ENCODE results near the gene ST6GALNAC2.

DNA sequence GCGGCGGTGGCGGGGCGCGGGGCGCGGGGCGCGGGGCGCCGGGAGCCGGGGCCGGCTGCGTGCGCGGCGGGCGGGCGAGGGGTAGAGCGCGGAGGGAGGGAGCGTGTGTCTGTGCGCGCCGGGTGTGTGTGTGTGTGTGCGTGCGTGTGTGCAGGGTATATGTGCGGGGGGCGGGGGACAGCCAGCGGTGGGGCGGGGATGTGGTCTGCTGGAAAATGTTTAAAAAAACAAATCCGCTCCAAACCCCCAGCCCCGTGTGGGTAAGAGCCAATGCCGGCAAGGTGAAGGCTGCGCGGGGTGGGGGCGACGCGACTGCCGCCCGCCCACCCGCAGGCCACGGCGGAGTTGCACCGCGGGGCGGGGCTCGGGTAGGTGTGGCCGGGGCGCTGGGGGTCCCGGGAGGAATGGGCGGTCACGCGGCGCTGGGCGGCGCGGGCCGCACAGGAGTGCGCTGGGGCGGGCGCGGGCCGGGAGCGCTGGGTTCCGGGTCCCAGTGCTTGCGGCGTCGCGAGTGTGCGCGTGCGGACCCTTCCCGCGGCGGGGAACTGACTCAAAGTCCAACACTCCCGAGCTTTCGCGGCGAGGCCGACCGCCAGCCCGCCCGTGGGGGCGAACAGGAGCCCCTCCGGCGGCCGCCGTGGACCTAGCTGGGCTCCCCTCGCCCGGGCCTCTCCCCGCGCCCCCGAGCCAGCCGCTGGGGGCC lies 47.9 kb downstream of the ST6GALNAC2 start, which contains the start of gene CYGB:
- TF ChIP-seq, protein P1, sequence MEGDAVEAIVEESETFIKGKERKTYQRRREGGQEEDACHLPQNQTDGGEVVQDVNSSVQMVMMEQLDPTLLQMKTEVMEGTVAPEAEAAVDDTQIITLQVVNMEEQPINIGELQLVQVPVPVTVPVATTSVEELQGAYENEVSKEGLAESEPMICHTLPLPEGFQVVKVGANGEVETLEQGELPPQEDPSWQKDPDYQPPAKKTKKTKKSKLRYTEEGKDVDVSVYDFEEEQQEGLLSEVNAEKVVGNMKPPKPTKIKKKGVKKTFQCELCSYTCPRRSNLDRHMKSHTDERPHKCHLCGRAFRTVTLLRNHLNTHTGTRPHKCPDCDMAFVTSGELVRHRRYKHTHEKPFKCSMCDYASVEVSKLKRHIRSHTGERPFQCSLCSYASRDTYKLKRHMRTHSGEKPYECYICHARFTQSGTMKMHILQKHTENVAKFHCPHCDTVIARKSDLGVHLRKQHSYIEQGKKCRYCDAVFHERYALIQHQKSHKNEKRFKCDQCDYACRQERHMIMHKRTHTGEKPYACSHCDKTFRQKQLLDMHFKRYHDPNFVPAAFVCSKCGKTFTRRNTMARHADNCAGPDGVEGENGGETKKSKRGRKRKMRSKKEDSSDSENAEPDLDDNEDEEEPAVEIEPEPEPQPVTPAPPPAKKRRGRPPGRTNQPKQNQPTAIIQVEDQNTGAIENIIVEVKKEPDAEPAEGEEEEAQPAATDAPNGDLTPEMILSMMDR (IDR thresholded peaks at IDR 0.05), result no peak
- TF ChIP-seq POLR2A (IDR thresholded peaks at IDR 0.05), result no peak
- no peak for TF ChIP-seq POLR2AphosphoS5 (IDR thresholded peaks at IDR 0.05)

Data from stomach (tissue), 4 donors.